Endothelial cell of umbilical vein (primary cell): Measurements from ENCODE around the gene GSG1L. TPM values are rescaled to one million over a fixed set of nuclear protein-coding genes. Genes with fewer than 3 reads are reported as not detected.

Experiments
- BruUV-seq: library from RNA; stranded (reverse); fragments of 400-500 nt; replicated peaks from 2 replicates; lab custom pipeline; 2021; lab: Mats Ljungman, UMichigan
- CTCF ChIA-PET: fragments of 300-600, 350-600 bp; sonication (Branson Sonifier 250); formaldehyde crosslinking; loops from one replicate; lab custom pipeline; 2021; ENCODE audit warnings: antibody characterized with exemption, inconsistent platforms; lab: Charles Lee
- POLR2A ChIA-PET: fragments of 300-600, 350-600 bp; sonication (Branson Sonifier 250); formaldehyde crosslinking; loops from one replicate; lab custom pipeline; 2021; ENCODE audit warnings: antibody characterized with exemption, inconsistent platforms; lab: Charles Lee
- DNase-seq: peaks from one replicate; pipeline ENCODE4 v3.0.0-alpha.2; 2011; ENCODE audit warnings: low read depth, low spot score
- FAIRE-seq: peaks from 2 replicates; lab custom pipeline; 2011; peaks lifted over from hg19 to GRCh38; lab: Jason Lieb, UNC
- H2AFZ ChIP-seq: 2 replicates; pipeline ENCODE4 v1.6.0; 2012; ENCODE audit warnings: low read depth, low read length, control low read depth, inconsistent platforms
- H3K27ac ChIP-seq: 2 replicates; pipeline ENCODE4 v1.5.1; 2011; ENCODE audit warnings: low read depth, mild to moderate bottlenecking, control low read depth, low read length, moderate library complexity; ENCODE audit not compliant: insufficient read depth
- H3K27me3 ChIP-seq, 2 experiments: 2 replicates each; pipeline versions ENCODE4 v1.6.0 to v1.6.1; 2011; ENCODE audit warnings: low read length in 2 of 2, mixed read lengths in 1 of 2; ENCODE audit not compliant: control insufficient read depth in 2 of 2, insufficient read depth in 2 of 2
- H3K36me3 ChIP-seq, 2 experiments: 2 replicates in 1 of 2; 3 replicates in 1 of 2; pipeline ENCODE4 v1.5.1; 2011; ENCODE audit warnings: low read length in 2 of 2, mild to moderate bottlenecking in 1 of 2, moderate library complexity in 1 of 2; ENCODE audit not compliant: control insufficient read depth in 2 of 2, insufficient read depth in 2 of 2; ENCODE audit errors: extremely low read depth in 1 of 2
- H3K4me1 ChIP-seq: 3 replicates; pipeline ENCODE4 v1.5.1; 2011; ENCODE audit warnings: mild to moderate bottlenecking, low read length; ENCODE audit not compliant: control insufficient read depth, insufficient read depth; ENCODE audit errors: extremely low read depth
- H3K4me2 ChIP-seq: 2 replicates; pipeline ENCODE4 v1.6.1; 2011; ENCODE audit warnings: low read length, control low read depth, mixed read lengths; ENCODE audit not compliant: insufficient read depth
- H3K4me3 ChIP-seq, 3 experiments: fragments of 200-600 bp in 1 of 3; sonication (generic), shearing (Covaris generic) in 1 of 3; replicated peaks in 1 of 3; 2 replicates each; pipeline ENCODE4 v1.5.1; 2011 to 2016; ENCODE audit warnings: control low read depth in 3 of 3, low read length in 3 of 3, mild to moderate bottlenecking in 2 of 3, inconsistent platforms in 1 of 3, low read depth in 1 of 3, moderate library complexity in 1 of 3; ENCODE audit not compliant: insufficient read depth in 1 of 3
- H3K79me2 ChIP-seq: 2 replicates; pipeline ENCODE4 v1.6.0; 2012; ENCODE audit warnings: low read length, inconsistent platforms; ENCODE audit not compliant: control insufficient read depth, insufficient read depth
- H3K9ac ChIP-seq: replicated peaks from 2 replicates; pipeline ENCODE3; 2011; ENCODE audit warnings: low read length, control low read depth; ENCODE audit not compliant: insufficient read depth; ENCODE audit errors: extremely low read depth
- H3K9me1 ChIP-seq: replicated peaks from 3 replicates; pipeline ENCODE4 v1.6.0; 2011; ENCODE audit warnings: mild to moderate bottlenecking, low read length; ENCODE audit not compliant: control insufficient read depth, insufficient read depth; ENCODE audit errors: extremely low read depth
- H3K9me3 ChIP-seq: replicated peaks from 2 replicates; pipeline ENCODE4 v1.5.1; 2012; ENCODE audit warnings: low read length, inconsistent platforms; ENCODE audit not compliant: control insufficient read depth, insufficient read depth
- H4K20me1 ChIP-seq: replicated peaks from 2 replicates; pipeline ENCODE3; 2011; ENCODE audit warnings: mild to moderate bottlenecking, low read length; ENCODE audit not compliant: control insufficient read depth, insufficient read depth; ENCODE audit errors: extremely low read depth
- CTCF ChIP-seq, 2 donors: IDR thresholded peaks; 1 replicate in 1 of 2; 2 replicates in 1 of 2; pipeline ENCODE4 v1.5.1; 2011; ENCODE audit warnings: low read length in 2 of 2, mild to moderate bottlenecking in 2 of 2, moderate library complexity in 2 of 2, control low read depth in 1 of 2, inconsistent platforms in 1 of 2, low read depth in 1 of 2; ENCODE audit not compliant: insufficient read depth in 1 of 2; ENCODE audit errors: extremely low read depth in 1 of 2
- EZH2 ChIP-seq: IDR thresholded peaks from 2 replicates; pipeline ENCODE4 v1.6.1; 2012; ENCODE audit warnings: borderline replicate concordance, low read depth, mild to moderate bottlenecking, moderate library complexity, low read length, inconsistent platforms; ENCODE audit not compliant: severe bottlenecking
- FOS ChIP-seq: IDR thresholded peaks from 2 replicates; pipeline ENCODE4 v1.6.1; 2011; ENCODE audit warnings: mild to moderate bottlenecking, low read length, moderate library complexity, borderline replicate concordance; ENCODE audit not compliant: insufficient read depth
- GATA2 ChIP-seq: IDR thresholded peaks from 2 replicates; pipeline ENCODE4 v1.7.0; 2011; ENCODE audit warnings: low read depth, mild to moderate bottlenecking, moderate library complexity, mixed read lengths, low read length; ENCODE audit not compliant: insufficient read length, insufficient read depth
- JUN ChIP-seq: IDR thresholded peaks from 2 replicates; pipeline ENCODE4 v1.6.1; 2011; ENCODE audit warnings: borderline replicate concordance, low read depth; ENCODE audit not compliant: insufficient read length, insufficient read depth
- MAX ChIP-seq: IDR thresholded peaks from 2 replicates; pipeline ENCODE4 v1.6.1; 2011; ENCODE audit not compliant: insufficient read depth, insufficient read length
- MYC ChIP-seq: IDR thresholded peaks from one replicate; pipeline ENCODE4 v1.6.1; 2011; ENCODE audit warnings: mild to moderate bottlenecking, low read depth, low read length
- POLR2A ChIP-seq: IDR thresholded peaks from 2 replicates; pipeline ENCODE4 v1.6.1; 2012; ENCODE audit warnings: low read depth, mild to moderate bottlenecking, control low read depth, low read length
- POLR2AphosphoS5 ChIP-seq: IDR thresholded peaks from 2 replicates; pipeline ENCODE4 v1.6.1; 2012; ENCODE audit warnings: low read depth, mild to moderate bottlenecking, control low read depth, low read length, moderate library complexity; ENCODE audit not compliant: insufficient read depth
- dilution Hi-C: fragments of 300-500 bp; cut with MboI; formaldehyde crosslinking; loops from one replicate; pipeline ENCODE4 v1.15.0; 2019; ENCODE audit warnings: low sequenced_read_pairs; ENCODE audit not compliant: extremely low pct_ligation_motif_present
- intact Hi-C: fragments of 100-400 bp; cut with micrococcal nuclease; formaldehyde crosslinking; loops from one replicate; pipeline ENCODE4 v1.10.0; 2022
- polyA plus RNA-seq, 4 experiments: library from polyadenylated mRNA; depleted of rRNA in 3 of 4; stranded (reverse) in 3 of 4; unstranded in 1 of 4; fragments of >200 nt; gene quantifications; 2 replicates each; pipeline versions ENCODE4 v1.2.1 to v1.2.3, GENCODE V29; 2011 to 2012; ENCODE audit warnings: missing spikeins in 1 of 4
- total RNA-seq: library from RNA; stranded (reverse); gene quantifications from 2 replicates; pipeline ENCODE4 v1.2.3, GENCODE V29; 2021

GSG1L gene
- total and polyA plus RNA-seq, 2 donors (not counting 3 experiments of a cell fraction or from before 2014, with no cell fraction given), result 0.06 TPM; not detected in 1

GRCh38 chr16:27813591-27813990, 249.9 kb downstream of the GSG1L start:
- CTCF ChIA-PET, result interaction anchor here (1.1 kb wide), 1 partner anchor 11 kb away, joined by 3 read pairs; no protein-coding TSS in a partner anchor
- no peak for TF ChIP-seq EZH2
- no peak for TF ChIP-seq MAX
- TF ChIP-seq FOS, result no peak
- no peak for TF ChIP-seq MYC
- no peak for TF ChIP-seq POLR2A
- no peak for TF ChIP-seq CTCF (IDR thresholded peaks at IDR 0.05; ENCODE audit: extremely low read depth in 1 of 2, insufficient read depth in 1 of 2, low read depth in 1 of 2, low read length in 2 of 2)
- no peak for TF ChIP-seq POLR2AphosphoS5
- TF ChIP-seq JUN, result no peak
- no peak for TF ChIP-seq GATA2
- Histone ChIP-seq H3K27me3 (peaks cover 0 to 2% of the 10 kb centered on the region in 2 experiments), H3K36me3 (no peaks in the 10 kb centered on the region), H4K20me1 (no peaks in the 10 kb centered on the region), H3K4me2 (no peak overlapping the region), H3K9me1 (no peaks in the 10 kb centered on the region), H3K4me1 (no peaks in the 10 kb centered on the region), H3K9ac (no peak overlapping the region), H3K9me3 (no peaks in the 10 kb centered on the region), H3K27ac (no peak overlapping the region), H2AFZ (no peak overlapping the region), H3K4me3 (no peak overlapping the region), H3K79me2 (no peaks in the 10 kb centered on the region)
- FAIRE-seq (no peak), DNase-seq (no peak)
- intact Hi-C loops, result no loop called here
- POLR2A ChIA-PET, result no interaction called here
- no TSS peak for BruUV-seq
- dilution Hi-C loops, result no loop called here
